Hematopoietic multipotent progenitor cell treated with erythropoietin and hydrocortisone succinate and interleukin-3 and kit ligand, for 15 days (in vitro differentiated cells): ENCODE results near the gene KCNG2.

Source experiments
- DNase-seq: peaks from one replicate; pipeline ENCODE4 v3.0.0-alpha.2; 2015; ENCODE audit warnings: low spot score

Gene KCNG2

DNA sequence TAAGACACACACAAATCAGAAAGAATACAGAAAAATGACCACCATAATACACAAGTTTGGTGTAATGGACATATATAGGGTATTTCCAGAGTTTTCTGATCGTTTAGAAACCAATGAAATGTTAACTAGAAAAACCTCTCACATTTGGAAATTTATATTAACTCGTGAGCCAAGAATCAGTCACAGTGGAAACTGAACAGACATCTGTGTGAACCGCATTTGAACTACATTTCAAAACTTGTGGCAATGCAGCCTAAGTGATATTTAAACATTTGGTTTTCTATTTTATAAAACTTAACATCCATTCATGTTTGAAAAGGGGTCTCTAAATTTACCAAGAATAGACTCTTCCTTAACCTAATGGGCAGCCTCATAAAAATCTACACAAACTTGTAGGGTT lies 29.0 kb upstream of the KCNG2 start:
- DNase-seq, result no peak

DNA sequence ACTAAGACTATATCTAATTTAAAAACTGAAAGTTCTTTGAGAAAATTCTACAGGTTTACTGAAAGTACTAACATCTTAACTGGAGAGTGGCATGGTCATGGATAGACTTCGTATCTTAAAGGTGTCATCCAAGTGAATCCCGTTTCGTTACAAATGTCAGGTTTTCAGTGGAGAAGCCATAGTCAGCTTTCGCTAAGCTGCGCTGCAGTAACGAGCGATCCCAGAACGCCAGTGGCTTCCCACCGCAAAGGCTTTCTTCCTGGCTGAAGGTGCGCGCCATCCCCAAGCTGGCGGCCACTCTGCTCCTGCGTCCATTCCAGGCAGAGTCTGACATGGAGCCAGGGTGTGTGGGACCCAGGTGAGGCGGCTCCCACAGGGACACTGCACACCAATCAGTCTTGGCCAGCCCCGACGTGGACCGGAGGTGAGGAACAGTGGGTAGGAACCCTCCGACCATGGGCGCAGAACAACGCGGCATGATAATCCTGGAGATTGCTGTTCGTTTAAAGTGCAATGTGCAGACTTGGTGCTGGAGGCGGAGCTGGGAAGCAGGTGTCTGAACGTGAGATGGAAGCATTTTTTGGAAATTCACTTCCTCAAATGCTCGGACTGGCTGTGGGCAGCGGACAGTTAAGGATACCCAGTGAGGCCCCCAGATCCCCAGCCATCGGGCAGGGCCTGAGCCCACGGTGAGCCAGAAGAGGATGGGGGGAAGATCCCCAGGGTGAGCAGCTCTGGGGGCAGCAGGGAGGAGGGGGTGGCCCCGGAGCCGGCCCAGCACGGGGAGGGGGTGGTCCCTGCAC lies 27.8 kb upstream of the KCNG2 start:
- DNase-seq, result no peak

DNA sequence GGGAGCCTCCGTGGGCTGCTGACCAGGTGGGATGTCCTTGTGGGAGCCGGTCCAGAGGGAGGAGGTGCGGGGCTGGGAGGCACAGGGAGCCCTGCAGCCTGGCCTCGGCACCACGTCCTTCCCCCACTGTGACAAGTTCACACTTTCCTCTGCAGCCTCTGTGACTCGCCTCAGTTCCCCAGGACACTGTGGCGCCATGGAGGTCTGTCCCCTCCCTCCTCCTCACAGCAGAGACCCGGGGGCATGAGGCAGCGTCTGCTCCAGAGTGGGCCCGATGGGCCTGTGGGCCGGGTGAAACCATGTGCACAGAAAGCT lies 27.3 kb upstream of the KCNG2 start:
- DNase-seq, result no peak

DNA sequence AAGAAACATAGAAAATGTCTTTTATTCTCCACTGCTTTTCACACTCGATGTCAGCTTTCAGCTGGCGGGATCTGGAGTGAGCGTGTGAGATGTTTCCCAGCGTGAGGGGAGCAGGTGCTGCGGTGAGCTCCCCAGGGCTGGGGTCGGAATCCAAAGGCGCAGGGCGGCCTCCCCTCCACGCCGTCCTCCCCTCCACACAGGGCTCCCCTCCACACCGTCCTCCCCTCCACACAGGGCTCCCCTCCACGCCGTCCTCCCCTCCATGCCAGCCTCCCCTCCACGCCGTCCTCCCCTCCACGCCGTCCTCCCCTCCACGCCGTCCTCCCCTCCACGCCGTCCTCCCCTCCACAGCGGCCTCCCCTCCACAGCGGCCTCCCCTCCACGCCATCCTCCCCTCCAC lies 26.9 kb upstream of the KCNG2 start:
- no peak for DNase-seq

DNA sequence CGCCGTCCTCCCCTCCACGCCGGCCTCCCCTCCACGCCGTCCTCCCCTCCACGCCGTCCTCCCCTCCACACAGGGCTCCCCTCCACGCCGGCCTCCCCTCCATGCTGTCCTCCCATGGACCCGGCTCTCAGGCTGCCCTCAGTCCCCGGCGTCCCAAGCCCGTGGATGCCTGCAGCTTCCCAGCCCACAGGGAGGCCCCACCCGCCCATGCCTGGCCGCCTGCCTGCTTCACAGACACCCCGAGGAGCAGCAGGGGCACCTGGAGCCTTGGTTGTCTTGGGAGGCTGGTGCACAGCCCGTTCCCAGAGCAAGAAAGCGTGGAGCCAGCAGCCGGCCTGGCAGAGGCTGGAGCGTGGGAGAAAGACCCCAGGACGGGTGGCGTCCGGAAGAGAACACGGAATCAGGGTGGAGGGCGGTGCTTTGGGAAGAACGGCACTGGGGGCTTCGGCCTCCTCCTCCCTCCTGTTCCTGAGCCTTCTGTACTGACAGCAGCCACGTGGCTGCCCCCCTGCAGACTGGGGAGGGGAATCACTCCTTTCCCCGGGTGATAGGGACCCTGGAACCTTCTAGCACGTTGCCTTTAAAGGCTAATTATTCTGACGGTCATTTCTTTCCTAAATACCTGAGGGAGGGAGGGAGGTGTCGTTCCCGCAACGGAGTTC lies 26.2 kb upstream of the KCNG2 start:
- DNase-seq, result no peak

DNA sequence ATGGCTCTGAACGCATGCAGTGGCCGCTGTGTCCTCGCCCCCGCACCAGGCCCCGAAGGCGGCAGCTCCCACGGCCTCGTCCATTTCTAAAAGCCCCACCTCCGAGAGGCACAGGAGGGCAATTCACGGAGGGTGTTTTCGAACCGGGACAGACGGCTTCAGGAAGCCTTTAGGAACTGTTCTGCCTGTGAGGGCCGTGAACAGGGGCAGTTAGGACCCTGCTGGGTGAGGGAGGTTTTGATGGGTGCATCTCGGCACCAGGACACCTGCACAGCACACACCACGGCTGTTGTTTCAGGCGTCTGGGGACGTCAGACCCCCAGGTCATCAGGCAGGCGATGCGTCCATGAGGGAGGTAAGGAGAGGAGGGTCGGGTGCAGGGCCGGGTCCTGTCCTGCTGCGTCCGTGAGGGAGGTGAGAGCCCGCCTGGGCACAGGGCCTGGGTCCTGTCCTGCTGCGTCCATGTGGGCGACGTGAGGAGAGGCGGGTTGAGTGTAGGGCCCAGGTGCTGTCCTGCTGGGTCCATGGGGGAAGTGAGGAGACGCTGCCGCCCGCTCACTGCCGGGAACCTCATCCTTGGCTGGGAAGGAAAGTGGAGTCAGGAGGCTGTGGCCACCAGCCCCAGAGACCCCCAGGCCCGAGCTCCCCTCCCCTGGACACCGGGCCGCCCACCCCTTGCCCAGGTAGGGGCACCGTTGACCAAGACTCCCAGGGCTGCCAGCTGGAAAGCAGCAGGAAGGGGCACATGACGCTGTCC lies 25.5 kb upstream of the KCNG2 start:
- DNase-seq, result no peak

DNA sequence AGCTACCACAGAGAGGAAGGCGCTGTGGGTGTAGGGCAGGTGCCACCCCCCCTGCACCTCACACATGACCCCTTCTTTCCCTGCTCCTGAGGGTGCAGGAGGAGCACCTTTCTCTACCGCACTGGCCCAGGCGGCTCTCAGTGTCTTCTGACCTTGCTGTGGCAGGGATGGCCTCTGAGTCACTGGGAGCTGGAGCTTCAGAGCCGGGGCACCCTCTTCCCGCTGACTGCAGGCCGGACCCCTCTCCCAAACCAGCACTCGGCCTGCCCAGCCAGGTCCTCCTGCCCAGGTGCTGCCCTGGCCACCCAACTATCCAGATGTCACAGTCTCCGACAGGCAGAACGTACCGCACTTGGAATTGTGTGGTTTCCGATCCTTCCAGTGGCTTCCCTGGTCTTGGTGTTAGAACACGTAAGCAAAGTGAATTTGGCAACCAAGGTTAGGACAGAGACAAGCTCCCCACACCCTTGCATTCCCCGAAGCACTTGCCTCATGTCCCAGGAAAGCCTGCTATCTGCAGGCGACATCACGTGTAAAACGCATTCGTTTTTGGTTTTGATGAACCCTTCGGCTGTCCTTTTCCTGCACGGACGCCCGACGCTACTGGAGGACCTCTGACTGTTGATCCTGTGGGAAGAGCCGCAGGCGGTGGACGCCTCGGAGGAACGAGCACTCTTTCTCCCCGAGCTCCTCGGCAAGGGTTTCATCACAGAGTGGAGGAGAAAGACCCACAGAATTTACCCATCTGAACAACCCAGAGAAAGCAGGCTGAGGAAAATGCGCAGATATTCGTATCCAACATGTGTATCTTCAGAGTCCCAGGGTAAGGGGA lies 24.7 kb upstream of the KCNG2 start:
- no peak for DNase-seq

DNA sequence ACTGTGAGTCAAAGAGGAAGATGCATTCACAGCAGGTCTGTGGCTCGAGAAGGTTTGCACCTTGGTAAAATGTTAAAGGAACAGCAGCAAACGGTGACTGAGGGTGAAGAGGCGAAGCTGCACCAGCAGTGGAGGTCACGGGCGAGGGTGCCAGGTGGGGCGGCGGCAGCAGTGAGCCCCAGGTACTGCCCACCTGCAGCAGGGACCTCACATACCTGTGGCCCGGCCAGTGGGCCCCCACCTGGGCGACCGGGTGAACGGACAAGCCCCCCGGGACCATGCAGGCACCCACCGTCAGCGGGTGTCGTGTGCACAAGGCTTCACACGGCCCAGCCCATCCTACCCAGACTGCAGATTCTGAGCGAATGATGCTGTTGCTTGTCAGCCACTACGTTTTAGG lies 23.6 kb upstream of the KCNG2 start:
- no peak for DNase-seq

DNA sequence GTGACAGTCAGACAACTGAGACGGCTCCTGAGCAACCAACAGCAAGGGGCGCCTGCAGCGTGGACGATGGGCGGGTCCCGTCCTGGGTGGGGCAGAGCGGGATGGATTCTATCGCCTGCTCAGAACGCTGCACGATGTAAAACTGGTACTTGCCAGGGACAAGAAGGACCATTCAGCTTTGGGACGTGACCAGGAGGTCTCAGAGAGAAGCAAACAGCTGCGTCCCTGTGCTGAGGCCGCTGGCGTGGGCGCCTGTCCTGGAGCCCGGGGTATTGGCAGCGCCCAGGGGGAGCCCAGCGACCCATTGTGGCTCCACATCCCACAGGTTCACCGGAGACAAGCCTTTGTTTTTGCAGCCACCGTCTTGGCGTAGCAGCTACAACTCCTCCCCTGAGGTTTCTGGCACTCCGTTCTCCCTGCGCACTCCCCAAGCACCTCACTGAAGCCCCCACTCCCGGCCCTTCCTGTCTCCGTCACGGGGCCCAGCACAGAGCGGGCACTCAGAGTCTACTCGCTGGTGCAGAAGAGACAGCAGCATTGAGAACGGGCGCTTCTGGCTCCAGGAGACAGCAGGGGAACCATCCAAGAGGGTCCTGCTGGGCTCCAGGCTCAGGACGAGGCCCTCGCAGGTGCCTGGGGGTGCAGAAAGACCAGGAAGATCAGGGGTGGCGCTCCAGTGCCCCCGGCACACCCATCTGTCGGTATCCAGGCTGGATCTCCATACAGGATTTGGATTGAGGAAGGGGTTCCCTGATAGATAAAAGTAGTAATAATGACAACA lies 22.1 kb upstream of the KCNG2 start:
- DNase-seq, result no peak

DNA sequence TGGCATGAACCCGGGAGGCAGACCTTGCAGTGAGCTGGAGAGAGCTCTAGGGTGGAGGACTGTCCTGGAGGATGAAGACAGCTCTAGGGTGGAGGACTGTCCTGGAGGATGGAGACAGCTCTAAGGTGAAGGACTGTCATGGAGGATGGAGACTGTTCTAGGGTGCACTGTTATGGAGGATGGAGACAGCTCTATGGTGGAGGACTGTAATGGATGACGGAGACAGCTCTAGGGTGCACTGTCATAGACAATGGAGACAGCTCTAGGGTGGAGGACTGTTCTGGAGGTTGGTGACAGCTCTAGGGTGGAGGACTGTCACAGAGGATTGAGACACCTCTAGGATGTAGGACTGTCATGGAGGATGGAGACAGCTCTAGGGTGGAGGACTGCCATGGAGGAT lies 21.1 kb upstream of the KCNG2 start:
- DNase-seq, result no peak

DNA sequence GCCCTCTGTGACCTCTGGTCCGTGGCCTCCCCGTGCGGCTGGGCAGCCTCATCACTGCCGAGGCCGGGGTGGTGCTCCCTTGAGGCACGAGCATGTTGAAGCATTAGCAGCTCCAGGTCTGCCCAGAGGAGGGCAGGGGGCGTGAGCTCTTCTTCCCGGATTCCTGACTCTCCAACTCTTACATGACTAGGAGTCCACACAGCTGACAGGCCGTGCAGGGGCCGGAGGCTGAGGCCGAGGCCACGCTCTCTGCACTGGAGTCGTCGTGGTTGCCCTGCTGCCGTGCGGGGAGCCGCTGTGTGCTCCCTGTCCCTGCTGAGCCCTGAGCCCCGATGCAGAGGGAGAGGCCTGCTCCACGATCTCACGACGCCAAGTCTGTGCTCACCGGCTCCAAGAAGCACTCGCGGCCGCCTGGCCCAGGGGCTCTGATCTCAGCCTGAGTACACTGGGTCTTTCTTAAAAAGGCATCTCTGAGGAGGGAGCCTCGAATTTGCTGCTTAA lies 19.4 kb upstream of the KCNG2 start:
- DNase-seq, result no peak

DNA sequence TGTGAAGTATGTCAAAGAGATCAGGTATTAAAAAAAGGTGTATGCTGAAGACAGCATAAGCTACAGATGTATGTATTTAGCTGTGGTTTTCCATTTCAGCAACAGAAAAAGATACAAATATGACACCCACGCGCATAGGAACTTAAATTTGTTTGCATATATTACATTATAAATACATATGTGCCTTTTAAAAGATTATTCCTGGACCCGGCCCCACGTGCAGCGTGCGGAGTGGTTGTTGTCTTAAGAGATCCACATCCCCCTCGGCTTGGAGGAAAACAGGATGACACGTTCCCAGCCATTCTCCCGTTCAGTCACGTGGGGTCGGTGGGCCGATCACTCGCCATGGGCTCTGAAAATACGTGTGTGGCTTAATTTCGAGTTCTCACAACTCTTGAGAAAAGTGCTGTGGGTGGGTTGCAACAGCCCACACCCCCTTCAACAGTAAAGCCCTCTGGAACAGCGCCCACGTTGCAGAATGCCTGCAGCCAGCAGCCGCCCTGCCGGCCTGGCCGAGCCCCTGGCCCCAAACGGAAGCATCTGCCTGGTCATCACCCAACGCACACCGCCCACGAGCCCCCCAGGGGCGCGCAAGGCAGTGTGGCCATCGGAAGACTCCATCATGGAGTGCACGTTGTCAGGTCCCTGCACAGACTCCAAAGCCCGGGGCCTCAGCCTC lies 18.6 kb upstream of the KCNG2 start:
- no peak for DNase-seq

DNA sequence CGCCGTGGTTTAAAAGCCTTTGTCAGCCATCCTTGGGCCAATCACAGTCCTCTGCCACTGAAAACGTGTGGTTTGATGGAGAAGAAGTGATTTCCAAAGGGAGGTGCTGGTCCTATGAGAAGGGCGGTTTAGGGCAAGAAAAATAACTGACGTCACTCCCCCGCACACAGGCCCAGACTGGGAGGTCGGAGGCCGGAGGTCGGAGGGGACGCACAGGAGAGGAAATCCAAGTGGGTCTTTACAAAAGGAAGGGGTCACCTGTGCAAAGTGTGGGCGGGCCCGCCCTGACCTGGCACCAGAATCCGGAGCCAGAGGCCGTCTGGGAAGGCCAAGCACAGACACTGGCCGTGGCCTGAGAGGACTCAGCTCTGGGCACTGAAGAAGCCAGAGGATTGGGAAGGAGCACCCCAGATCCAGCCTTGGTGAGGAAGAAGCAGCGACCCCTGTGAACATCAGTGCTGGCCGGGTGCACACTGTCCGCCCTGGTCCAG lies 18.0 kb upstream of the KCNG2 start:
- DNase-seq, result no peak

DNA sequence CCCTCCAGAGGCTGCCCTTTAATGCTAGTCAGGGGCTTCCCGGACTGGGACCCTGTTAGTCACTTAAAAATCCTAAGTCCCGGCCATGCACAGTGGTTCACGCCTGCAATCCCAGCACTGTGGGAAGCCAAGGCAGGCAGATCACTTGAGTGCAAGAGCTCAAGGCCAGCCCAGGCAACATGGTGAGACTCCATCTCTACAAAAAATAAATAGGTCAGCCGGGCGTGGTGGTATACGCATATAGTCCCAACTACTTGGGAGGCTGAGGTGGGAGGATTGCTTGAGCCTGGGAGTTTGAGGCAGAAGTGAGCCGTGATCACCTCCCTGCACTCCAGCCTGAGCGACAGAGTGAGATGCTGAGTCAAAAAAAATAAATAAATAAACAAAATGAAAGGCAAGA lies 17.2 kb upstream of the KCNG2 start:
- DNase-seq, result no peak

DNA sequence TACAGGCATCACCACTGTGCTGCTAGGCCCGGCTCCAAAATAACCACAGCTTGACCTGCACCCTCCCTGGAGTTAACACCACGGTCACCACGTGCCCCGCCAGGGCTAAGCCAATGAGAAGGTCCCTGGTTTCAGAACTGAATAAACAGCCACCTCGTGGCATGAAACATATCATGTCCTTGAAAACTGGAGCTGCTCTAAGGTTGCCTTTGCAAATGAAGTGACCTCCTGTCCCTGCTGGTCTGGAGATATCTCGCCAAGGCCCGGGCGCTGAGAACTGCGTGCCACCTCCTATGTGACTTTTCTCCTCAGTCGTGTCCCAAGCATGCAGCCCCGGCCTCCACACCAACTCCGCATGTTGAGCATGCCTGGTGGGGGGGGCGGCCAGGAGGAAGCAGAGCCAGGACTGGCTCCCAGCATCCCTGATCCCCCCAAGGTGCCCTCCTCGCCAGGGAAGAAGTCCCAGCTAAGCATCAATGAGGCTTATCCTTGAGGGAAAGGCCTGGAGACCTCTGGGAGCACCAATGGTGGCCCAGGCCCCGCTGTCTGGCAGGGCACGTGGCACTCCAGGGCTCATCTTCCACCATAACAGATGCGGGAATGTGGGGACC lies 16.3 kb upstream of the KCNG2 start:
- no peak for DNase-seq

DNA sequence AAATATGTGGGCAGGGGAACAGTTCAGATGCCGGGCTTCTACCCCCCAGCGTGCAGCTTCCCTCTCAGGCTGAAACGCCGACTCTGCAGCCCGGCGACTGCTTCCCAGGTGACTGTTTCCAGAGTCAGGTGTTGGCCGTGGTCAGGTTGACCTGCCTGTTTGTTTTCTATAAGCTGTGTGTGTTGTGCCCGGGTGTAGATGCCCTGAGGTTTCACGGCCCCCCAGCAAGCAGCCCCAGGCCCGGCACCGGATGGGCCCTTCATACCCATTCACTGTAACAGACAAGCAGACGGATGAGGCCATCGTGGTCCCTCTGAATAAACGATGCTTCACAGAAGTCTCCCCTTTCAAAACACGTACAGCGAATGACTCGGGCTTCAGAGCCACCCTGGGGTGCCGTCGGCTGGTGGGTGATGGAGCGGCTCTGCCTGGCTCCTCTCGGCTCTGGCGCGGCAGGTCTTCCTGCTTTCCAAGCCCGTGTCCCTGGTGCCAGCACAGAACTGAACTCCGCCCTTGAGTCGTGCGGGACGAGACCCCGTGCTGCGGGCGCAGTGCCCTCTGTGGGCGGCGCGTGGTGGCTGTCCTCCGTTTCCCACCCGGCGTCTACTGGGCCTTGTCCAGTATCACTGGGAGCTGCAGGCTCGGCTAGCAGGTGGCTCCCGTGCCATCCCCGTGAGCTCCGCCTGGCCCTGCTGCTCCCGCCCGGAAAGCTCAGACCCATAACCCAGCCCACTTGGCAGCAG lies 15.0 kb upstream of the KCNG2 start:
- DNase-seq, result no peak

DNA sequence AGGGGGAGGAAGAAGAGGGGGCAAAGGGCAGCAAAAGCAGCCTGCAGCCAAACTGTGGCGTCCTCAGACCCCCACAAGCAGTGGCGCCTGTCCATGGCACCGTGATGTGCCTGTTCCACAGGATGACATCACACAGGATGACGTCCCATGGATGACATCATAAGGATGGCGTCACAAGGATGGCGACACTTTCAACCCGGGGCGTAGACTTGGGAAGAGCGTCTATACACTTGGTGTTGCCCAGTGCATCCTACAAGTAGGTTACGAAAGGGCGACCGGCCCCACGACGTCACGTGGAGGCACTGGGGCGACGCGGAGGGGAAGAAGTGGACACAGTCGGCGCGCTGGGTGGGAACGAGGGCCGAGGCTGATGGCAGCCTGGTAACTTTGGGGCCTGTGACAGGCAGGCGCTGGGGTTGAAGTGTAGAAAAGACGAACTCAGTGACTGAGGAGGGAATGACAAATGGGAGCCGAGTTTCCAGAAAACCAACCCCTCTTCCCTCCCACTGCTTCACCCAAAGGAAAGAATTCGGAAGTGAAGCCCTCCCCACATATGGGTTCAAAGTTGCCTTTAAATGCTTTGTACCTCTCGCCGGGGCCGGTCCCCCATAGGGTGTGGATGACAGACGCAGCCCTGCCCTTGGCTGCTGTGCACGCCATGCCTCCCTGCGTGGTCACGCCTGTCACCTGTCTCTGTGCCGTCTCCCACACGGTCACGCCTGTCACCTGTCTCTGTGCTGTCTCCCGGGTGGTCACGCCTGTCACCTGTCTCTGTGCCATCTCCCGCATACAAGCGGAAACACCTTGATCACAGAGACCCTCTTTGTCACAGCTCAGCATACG lies 13.4 kb upstream of the KCNG2 start:
- no peak for DNase-seq

DNA sequence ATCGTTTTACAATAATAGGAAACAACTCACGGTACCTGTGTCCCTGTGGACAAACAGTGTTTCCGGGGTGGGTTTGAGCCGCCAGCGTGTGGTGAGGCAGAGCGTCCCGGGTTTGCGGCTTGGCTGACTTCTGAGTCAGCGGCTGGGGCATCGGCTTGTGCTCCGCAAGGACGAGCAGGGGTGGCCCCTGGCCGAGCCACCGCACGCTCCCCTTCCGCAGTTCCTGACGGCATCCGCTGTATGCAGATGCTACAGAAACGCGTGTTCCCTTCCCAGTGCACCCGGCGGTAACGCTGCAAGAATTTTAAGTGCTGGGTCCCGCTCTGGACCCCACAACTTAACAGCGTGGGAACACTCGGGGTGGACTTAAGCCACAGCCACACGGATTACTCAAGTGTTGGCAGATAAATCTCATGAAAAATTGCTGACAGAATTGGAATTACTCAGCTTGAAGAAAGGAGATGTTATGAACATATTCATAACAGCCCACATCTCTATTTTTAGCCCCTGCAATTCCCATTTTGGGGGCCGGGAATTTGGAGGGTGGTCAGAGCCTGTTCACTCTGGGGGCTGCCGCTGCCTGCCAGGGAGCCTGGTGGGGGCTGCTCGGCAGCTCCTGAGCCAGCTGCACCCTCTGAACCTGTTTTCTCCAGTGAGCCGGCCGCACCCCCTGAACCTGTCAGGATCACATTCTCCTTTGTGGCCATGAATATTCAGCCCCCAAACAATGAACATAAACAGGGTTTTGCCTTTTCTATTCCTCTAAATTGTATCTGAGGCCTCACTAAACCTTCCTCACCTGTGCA lies 12.6 kb upstream of the KCNG2 start:
- DNase-seq, result no peak
